HEK293T (cell line): ENCODE measurements around the gene HPRT1.
A peak's percentile ranks its signal among the peaks of the same experiment; 100 is the strongest.

Experiments
- CTCF ChIA-PET: fragments of 350-600 bp; formaldehyde crosslinking; extraction: SDS; loops from one replicate; lab custom pipeline; 2021; ENCODE audit warnings: antibody characterized with exemption, inconsistent platforms; lab: Yijun Ruan, JAX
- POLR2A ChIA-PET: fragments of 350-600 bp; formaldehyde crosslinking; extraction: SDS; loops from one replicate; lab custom pipeline; 2020; ENCODE audit warnings: antibody characterized with exemption, inconsistent platforms; lab: Yijun Ruan, JAX
- DNase-seq: peaks from one replicate; pipeline ENCODE4 v3.0.0; 2012; ENCODE audit warnings: mixed read lengths; ENCODE audit errors: extremely low spot score
- ARNT ChIP-seq: fragments of 450-650 bp; IDR thresholded peaks from 2 replicates; pipeline ENCODE4 v1.6.1; 2017; ENCODE audit warnings: mild to moderate bottlenecking
- BHLHE40 ChIP-seq: fragments of 450-650 bp; IDR thresholded peaks from 2 replicates; pipeline ENCODE4 v1.6.1; 2016; ENCODE audit warnings: mild to moderate bottlenecking, moderate library complexity, borderline replicate concordance
- CTBP1 ChIP-seq: fragments of 450-650 bp; IDR thresholded peaks from 2 replicates; pipeline ENCODE4 v1.6.1; 2016; ENCODE audit warnings: borderline replicate concordance
- ELF4 ChIP-seq: fragments of 450-650 bp; IDR thresholded peaks from 2 replicates; pipeline ENCODE4 v1.6.1; 2017; ENCODE audit warnings: antibody characterized with exemption
- FOXA1 ChIP-seq: fragments of 450-650 bp; IDR thresholded peaks from 2 replicates; pipeline ENCODE4 v1.6.1; 2016; ENCODE audit warnings: mild to moderate bottlenecking
- FOXK2 ChIP-seq: fragments of 450-650 bp; IDR thresholded peaks from 2 replicates; pipeline ENCODE4 v1.6.1; 2016; ENCODE audit warnings: mild to moderate bottlenecking
- FOXM1 ChIP-seq: fragments of 450-650 bp; IDR thresholded peaks from 2 replicates; pipeline ENCODE4 v1.6.1; 2017; ENCODE audit warnings: mild to moderate bottlenecking, borderline replicate concordance
- HDGF ChIP-seq: fragments of 450-650 bp; IDR thresholded peaks from 2 replicates; pipeline ENCODE4 v1.6.1; 2017; ENCODE audit warnings: antibody characterized with exemption, borderline replicate concordance
- L3MBTL2 ChIP-seq: fragments of 450-650 bp; conservative IDR thresholded peaks from 2 replicates; pipeline ENCODE4 v1.6.1; 2016; ENCODE audit warnings: mild to moderate bottlenecking
- LEF1 ChIP-seq: fragments of 450-650 bp; IDR thresholded peaks from 2 replicates; pipeline ENCODE4 v1.6.1; 2017; ENCODE audit warnings: mild to moderate bottlenecking, borderline replicate concordance
- NFRKB ChIP-seq: fragments of 450-650 bp; IDR thresholded peaks from 2 replicates; pipeline ENCODE4 v1.6.1; 2016; ENCODE audit warnings: mild to moderate bottlenecking, moderate library complexity
- PKNOX1 ChIP-seq: fragments of 450-650 bp; IDR thresholded peaks from 2 replicates; pipeline ENCODE4 v1.6.1; 2016
- SP1 ChIP-seq: fragments of 450-650 bp; IDR thresholded peaks from 2 replicates; pipeline ENCODE4 v1.6.1; 2017
- SUZ12 ChIP-seq: fragments of 450-650 bp; IDR thresholded peaks from 2 replicates; pipeline ENCODE4 v1.6.1; 2016; ENCODE audit warnings: mild to moderate bottlenecking
- TARDBP ChIP-seq: fragments of 450-650 bp; IDR thresholded peaks from 2 replicates; pipeline ENCODE4 v1.6.1; 2016
- ZNF384 ChIP-seq: fragments of 450-650 bp; IDR thresholded peaks from 2 replicates; pipeline ENCODE4 v1.6.1; 2016

The HPRT1 gene

GRCh38 chrX:134460005-134460861, at the start of gene HPRT1:
TSS of gene HPRT1 (plus strand) at chrX:134460165. CDS start at chrX:134460312, 147 bp downstream.
- DNase-seq = peak; percentile 89
- peak; percentile 53; the same call in 1 of the 2 replicates for TF ChIP-seq ARNT
- no peak for TF ChIP-seq TARDBP
- TF ChIP-seq HDGF = no peak
- peak; percentile 63 for TF ChIP-seq L3MBTL2
- no peak for TF ChIP-seq ZNF384
- TF ChIP-seq LEF1 = no peak
- no peak for TF ChIP-seq PKNOX1
- no peak for TF ChIP-seq SP1
- TF ChIP-seq BHLHE40 = no peak
- no peak for TF ChIP-seq FOXM1
- no peak for TF ChIP-seq SUZ12
- TF ChIP-seq FOXK2 = no peak
- TF ChIP-seq FOXA1 = no peak
- TF ChIP-seq NFRKB = no peak
- POLR2A ChIA-PET = interaction anchor here (0.6 to 0.7 kb wide), 4 partner anchors 13 to 277 kb away, joined by 3 to 4 read pairs (median 3); no protein-coding TSS in a partner anchor
- CTCF ChIA-PET = no interaction called here

- ChIA-PET POLR2A (no interaction called here), CTCF (no interaction called here)
- TF ChIP-seq ELF4 = no peak
- no peak for TF ChIP-seq FOXA1
- no peak for TF ChIP-seq NFRKB
- no peak for TF ChIP-seq L3MBTL2
- no peak for TF ChIP-seq TARDBP
- no peak for TF ChIP-seq FOXK2
- TF ChIP-seq CTBP1 = no peak
- no peak for TF ChIP-seq PKNOX1
- DNase-seq = no peak
Measured at GRCh38 chrX:134416087-134416486, 43.9 kb upstream of the HPRT1 start.

GRCh38 chrX:134418317-134419113, 41.5 kb upstream of the HPRT1 start:
- TF ChIP-seq ZNF384 = no peak
- TF ChIP-seq TARDBP = no peak
- no peak for TF ChIP-seq BHLHE40
- no peak for DNase-seq
- ChIA-PET POLR2A (no interaction called here), CTCF (interaction anchor here (0.6 to 1.1 kb wide), 3 partner anchors 17 to 667 kb away, joined by 3 read pairs; no protein-coding TSS in a partner anchor)

- POLR2A ChIA-PET = interaction anchor here (1.2 kb wide), 1 partner anchor 45 kb away, joined by 3 read pairs; no protein-coding TSS in a partner anchor
Measured at GRCh38 chrX:134419784-134420183, 40.2 kb upstream of the HPRT1 start.

GRCh38 chrX:134423606-134424005, 36.4 kb upstream of the HPRT1 start:
- CTCF ChIA-PET = no interaction called here
- POLR2A ChIA-PET = no interaction called here
- TF ChIP-seq CTBP1 (no peak), TARDBP (no peak), NFRKB (no peak), FOXK2 (no peak), LEF1 (no peak), SUZ12 (no peak), PKNOX1 (no peak), L3MBTL2 (no peak), ARNT (no peak), HDGF (no peak), BHLHE40 (no peak), FOXA1 (no peak)
- peak; percentile 41 for DNase-seq

More at GRCh38 chrX:134419784-134420183, 40.2 kb upstream of the HPRT1 start:
- no peak for DNase-seq
- TF ChIP-seq CTBP1 (no peak), PKNOX1 (no peak), ELF4 (no peak), TARDBP (no peak), SUZ12 (no peak), ZNF384 (no peak), HDGF (no peak), L3MBTL2 (no peak), SP1 (no peak), FOXK2 (no peak), LEF1 (no peak), ARNT (no peak)
- CTCF ChIA-PET = no interaction called here
